IPS-18c (cell line): ENCODE measurements around the gene PSMB4.
A peak's percentile ranks its signal among the peaks of the same experiment; 100 is the strongest.
"Not testable (repeated sequence)": the region's sequence is repeated elsewhere in the genome, so short reads cannot be mapped to it uniquely, and the experiment has no call there.

Experiments
- H3K4me3 ChIP-seq: 2 replicates; pipeline ENCODE4 v1.7.0; 2013; ENCODE audit warnings: low read depth, mild to moderate bottlenecking, low read length, moderate library complexity; ENCODE audit not compliant: insufficient read depth
- H3K9me3 ChIP-seq: one replicate; pipeline ENCODE4 v1.6.1; 2013; ENCODE audit warnings: mild to moderate bottlenecking, low read length, moderate library complexity; ENCODE audit not compliant: control insufficient read depth, insufficient read depth

PSMB4 gene

GRCh38 chr1:151399324-151400171, at the start of gene PSMB4:
Gene PSMB4 (plus strand): TSS chr1:151399573. CDS start chr1:151399588, 15 bp downstream.
- Histone ChIP-seq H3K9me3 (no peaks in the 10 kb centered on the region), H3K4me3 (peak within 1 kb of the TSS; percentile 81)

GRCh38 chr1:151350323-151350722, 49.0 kb upstream of the PSMB4 start:
- not testable (repeated sequence) for H3K9me3 ChIP-seq, H3K4me3 ChIP-seq

- Histone ChIP-seq H3K4me3 (no peak overlapping the region; the same call in 1 of the 2 replicates), H3K9me3 (peaks cover 4% of the 10 kb centered on the region)
Observed at GRCh38 chr1:151352021-151352718, 47.2 kb upstream of the PSMB4 start.

- H3K4me3 ChIP-seq: no peak overlapping the region
Observed at GRCh38 chr1:151356696-151357095, 42.7 kb upstream of the PSMB4 start.

GRCh38 chr1:151361883-151362282, 37.5 kb upstream of the PSMB4 start:
- no peak overlapping the region for H3K4me3 ChIP-seq
- H3K9me3 ChIP-seq: peaks cover 5% of the 10 kb centered on the region

More at GRCh38 chr1:151356696-151357095, 42.7 kb upstream of the PSMB4 start:
- H3K9me3 ChIP-seq: peaks cover 2% of the 10 kb centered on the region

- no peak overlapping the region for H3K4me3 ChIP-seq
- peaks cover 5% of the 10 kb centered on the region for H3K9me3 ChIP-seq
Observed at GRCh38 chr1:151362308-151363155, 36.8 kb upstream of the PSMB4 start.

- H3K4me3 ChIP-seq: no peak overlapping the region
- peaks cover 5% of the 10 kb centered on the region for H3K9me3 ChIP-seq
Observed at GRCh38 chr1:151364996-151365395, 34.4 kb upstream of the PSMB4 start.

- Histone ChIP-seq H3K4me3 (no peak overlapping the region), H3K9me3 (peaks cover 1% of the 10 kb centered on the region)
Observed at GRCh38 chr1:151367658-151368392, 31.5 kb upstream of the PSMB4 start.

GRCh38 chr1:151368393-151369301, 30.7 kb upstream of the PSMB4 start:
- Histone ChIP-seq H3K4me3 (no peak overlapping the region), H3K9me3 (no peaks in the 10 kb centered on the region)

- no peak overlapping the region for H3K4me3 ChIP-seq
- no peaks in the 10 kb centered on the region for H3K9me3 ChIP-seq
Observed at GRCh38 chr1:151369302-151369610, 30.1 kb upstream of the PSMB4 start.

GRCh38 chr1:151369621-151370048, 29.7 kb upstream of the PSMB4 start:
- Histone ChIP-seq H3K4me3 (no peak overlapping the region), H3K9me3 (no peaks in the 10 kb centered on the region)

GRCh38 chr1:151370211-151370911, 29.0 kb upstream of the PSMB4 start:
- H3K9me3 ChIP-seq: no peaks in the 10 kb centered on the region
- no peak overlapping the region for H3K4me3 ChIP-seq

- Histone ChIP-seq H3K4me3 (peak overlapping the region; percentile 46), H3K9me3 (no peaks in the 10 kb centered on the region)
Observed at GRCh38 chr1:151371370-151372057, 27.9 kb upstream of the PSMB4 start.

GRCh38 chr1:151372058-151372934, 27.1 kb upstream of the PSMB4 start, which contains the start of gene SELENBP1:
Gene SELENBP1 (minus strand): TSS chr1:151372705. CDS start chr1:151372641, 64 bp downstream.
- Histone ChIP-seq H3K9me3 (no peaks in the 10 kb centered on the region), H3K4me3 (peak within 1 kb of the TSS; percentile 46)
